NCI-H2227 (cell line): ENCODE results near the gene KANSL1.
"Not testable (repeated sequence)": the region's sequence is repeated elsewhere in the genome, so short reads cannot be mapped to it uniquely, and the experiment has no call there.

Experiments
- DNase-seq: peaks from one replicate; lab custom pipeline; 2025; ENCODE audit not compliant: unreplicated experiment; lab: John Stamatoyannopoulos, UW

KANSL1 gene

GRCh38 chr17:46117850-46118696 is 75.2 kb downstream of the KANSL1 start:
- DNase-seq, result no peak

GRCh38 chr17:46117117-46117516 is 76.1 kb downstream of the KANSL1 start:
- DNase-seq, result no peak

GRCh38 chr17:46115699-46116098 is 77.5 kb downstream of the KANSL1 start:
- no peak for DNase-seq

GRCh38 chr17:46111236-46111635 is 82.0 kb downstream of the KANSL1 start:
- DNase-seq, result not testable (repeated sequence)

- no peak for DNase-seq
Observed at GRCh38 chr17:46110219-46110618, 83.0 kb downstream of the KANSL1 start.

- DNase-seq, result no peak
Observed at GRCh38 chr17:46109603-46110189, 83.5 kb downstream of the KANSL1 start.

GRCh38 chr17:46108550-46109110 is 84.6 kb downstream of the KANSL1 start:
- DNase-seq, result no peak

GRCh38 chr17:46108120-46108519 is 85.1 kb downstream of the KANSL1 start:
- DNase-seq, result no peak

GRCh38 chr17:46106966-46107644 is 86.1 kb downstream of the KANSL1 start:
- DNase-seq, result no peak

- DNase-seq, result not testable (repeated sequence)
Observed at GRCh38 chr17:46102806-46103205, 90.4 kb downstream of the KANSL1 start.

GRCh38 chr17:46101785-46102617 is 91.2 kb downstream of the KANSL1 start:
- DNase-seq, result not testable (repeated sequence)

GRCh38 chr17:46100590-46100989 is 92.6 kb downstream of the KANSL1 start:
- no peak for DNase-seq

- no peak for DNase-seq
Observed at GRCh38 chr17:46099865-46100264, 93.4 kb downstream of the KANSL1 start.

- DNase-seq, result no peak
Observed at GRCh38 chr17:46097497-46097896, 95.7 kb downstream of the KANSL1 start.

- DNase-seq, result no peak
Observed at GRCh38 chr17:46092991-46093390, 100.2 kb downstream of the KANSL1 start.

- DNase-seq, result no peak
Observed at GRCh38 chr17:46090871-46091270, 102.4 kb downstream of the KANSL1 start.

- no peak for DNase-seq
Observed at GRCh38 chr17:46089389-46089965, 103.8 kb downstream of the KANSL1 start.

- no peak for DNase-seq
Observed at GRCh38 chr17:46088595-46088994, 104.6 kb downstream of the KANSL1 start.

- not testable (repeated sequence) for DNase-seq
Observed at GRCh38 chr17:46087871-46088270, 105.4 kb downstream of the KANSL1 start.

GRCh38 chr17:46086821-46087220 is 106.4 kb downstream of the KANSL1 start:
- no peak for DNase-seq
